ENCODE measurements around the gene COX4I1. TPM values are rescaled to one million over a fixed set of nuclear protein-coding genes. Genes with fewer than 3 reads are reported as not detected.
"Not testable (repeated sequence)": the region's sequence is repeated elsewhere in the genome, so short reads cannot be mapped to it uniquely, and the experiment has no call there.

Gene COX4I1
- polyA plus RNA-seq, 3 donors: 342 to 452 (median 397) TPM

- DNase-seq: no peak
Observed at GRCh38 chr16:85789773-85790172, 9.7 kb upstream of the COX4I1 start.

GRCh38 chr16:85793662-85794298 is 5.7 kb upstream of the COX4I1 start:
- DNase-seq: no peak

- DNase-seq: no peak
Observed at GRCh38 chr16:85794696-85795095, 4.8 kb upstream of the COX4I1 start.

GRCh38 chr16:85796152-85796551 is 3.3 kb upstream of the COX4I1 start:
- DNase-seq: no peak

- no peak for DNase-seq
Observed at GRCh38 chr16:85796599-85796998, 2.9 kb upstream of the COX4I1 start.

- DNase-seq: no peak
Observed at GRCh38 chr16:85798283-85798776, 1.2 kb upstream of the COX4I1 start.

- peak; percentile 17 for DNase-seq
Observed at GRCh38 chr16:85798901-85799496, 496 bp upstream of the COX4I1 start.

- peak; percentile 14 for DNase-seq
Observed at GRCh38 chr16:85800321-85800669, 800 bp downstream of the COX4I1 start.

- no peak for DNase-seq
Observed at GRCh38 chr16:85803570-85803969, 4.1 kb downstream of the COX4I1 start.

GRCh38 chr16:85805442-85806045 is 6.0 kb downstream of the COX4I1 start:
- no peak for DNase-seq

GRCh38 chr16:85806539-85806938 is 7.0 kb downstream of the COX4I1 start:
- no peak for DNase-seq

- not testable (repeated sequence) for DNase-seq
Observed at GRCh38 chr16:85807340-85807739, 7.8 kb downstream of the COX4I1 start.

- DNase-seq: not testable (repeated sequence)
Observed at GRCh38 chr16:85808104-85808503, 8.6 kb downstream of the COX4I1 start.

GRCh38 chr16:85808926-85809325 is 9.4 kb downstream of the COX4I1 start:
- DNase-seq: no peak

- no peak for DNase-seq
Observed at GRCh38 chr16:85809645-85810044, 10.2 kb downstream of the COX4I1 start.

GRCh38 chr16:85810097-85810741 is 10.7 kb downstream of the COX4I1 start:
- no peak for DNase-seq

- no peak for DNase-seq
Observed at GRCh38 chr16:85810742-85811115, 11.2 kb downstream of the COX4I1 start.

GRCh38 chr16:85812031-85812807 is 12.7 kb downstream of the COX4I1 start:
- DNase-seq: no peak

- DNase-seq: no peak
Observed at GRCh38 chr16:85812811-85813700, 13.6 kb downstream of the COX4I1 start.

- no peak for DNase-seq
Observed at GRCh38 chr16:85816159-85816558, 16.7 kb downstream of the COX4I1 start.

GRCh38 chr16:85817195-85817594 is 17.7 kb downstream of the COX4I1 start:
- DNase-seq: not testable (repeated sequence)
